GM12878 (cell line): ENCODE results near the gene EFNB2.

ENCODE experiments used
- ETV6 ChIP-seq, 2 experiments: fragments of 450-650 bp in 1 of 2; IDR thresholded peaks in 1 of 2; conservative IDR thresholded peaks in 1 of 2; 2 replicates each; pipeline ENCODE4 v1.6.1; 2014; ENCODE audit warnings: antibody characterized with exemption in 1 of 2, borderline replicate concordance in 1 of 2, low read depth in 1 of 2, mild to moderate bottlenecking in 1 of 2, moderate library complexity in 1 of 2
- FOXM1 ChIP-seq: IDR thresholded peaks from 2 replicates; pipeline ENCODE4 v1.6.1; 2012; ENCODE audit warnings: low read depth, mild to moderate bottlenecking, inconsistent platforms, low read length, moderate library complexity
- NFYA ChIP-seq: IDR thresholded peaks from 2 replicates; pipeline ENCODE4 v1.6.1; 2011; ENCODE audit warnings: low read depth, mild to moderate bottlenecking, low read length, improper control_type of control experiment, borderline replicate concordance
- RAD21 ChIP-seq: IDR thresholded peaks from 2 replicates; pipeline ENCODE4 v1.6.1; 2011; ENCODE audit warnings: mild to moderate bottlenecking, low read depth, low read length, moderate library complexity; ENCODE audit not compliant: insufficient read depth
- SUZ12 ChIP-seq: fragments of 200-600 bp; sonication (generic); IDR thresholded peaks from one replicate; pipeline ENCODE4 v1.6.1; 2018; ENCODE audit warnings: antibody characterized with exemption, mild to moderate bottlenecking; ENCODE audit not compliant: unreplicated experiment
- ZNF217 ChIP-seq: fragments of 450-650 bp; IDR thresholded peaks from 2 replicates; pipeline ENCODE4 v1.6.1; 2017; ENCODE audit warnings: antibody characterized with exemption, mild to moderate bottlenecking
- TF ChIP-seq, protein P1 (sequence below), 3 experiments: IDR thresholded peaks in 2 of 3; conservative IDR thresholded peaks in 1 of 3; 2 replicates each; pipeline ENCODE4 v1.5.1; 2011; ENCODE audit warnings: low read depth in 3 of 3, low read length in 3 of 3, mild to moderate bottlenecking in 3 of 3, control low read depth in 2 of 3, moderate library complexity in 2 of 3, inconsistent platforms in 1 of 3, mixed read lengths in 1 of 3; ENCODE audit not compliant: control insufficient read depth in 2 of 3, insufficient read depth in 1 of 3; ENCODE audit errors: extremely low read depth in 1 of 3

DNA sequence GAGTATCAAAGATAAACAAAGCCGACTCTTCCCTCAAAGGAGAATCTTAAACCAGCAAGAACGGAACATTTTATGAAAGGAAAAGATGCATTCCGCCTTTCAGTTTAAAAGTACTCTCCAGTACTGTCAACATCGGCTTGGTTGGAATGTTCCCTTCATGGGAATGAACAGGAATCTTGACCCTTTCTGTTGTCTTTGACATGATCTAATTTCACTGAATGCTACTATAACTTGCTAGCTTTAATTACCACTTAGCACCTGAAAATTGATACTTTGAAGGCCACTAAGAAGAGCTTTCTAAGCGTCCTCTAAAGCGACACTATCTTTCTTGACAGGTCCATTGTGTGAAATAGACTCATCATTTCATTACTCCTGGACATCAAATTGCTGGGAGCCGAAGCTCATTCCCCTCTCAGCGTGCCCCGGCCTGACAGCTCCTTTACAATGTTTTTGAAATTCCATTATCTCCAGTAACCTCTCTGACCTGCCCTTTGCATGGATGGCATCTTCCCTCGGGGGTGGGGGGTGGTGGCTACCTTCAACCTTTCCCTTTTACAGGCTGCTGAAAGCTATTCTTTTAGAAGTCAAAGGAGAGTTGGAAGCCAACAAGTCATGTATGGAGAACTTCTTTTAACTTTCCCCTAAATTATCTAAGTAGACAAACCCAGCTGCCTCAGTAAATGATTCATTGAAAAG lies 67.9 kb downstream of the EFNB2 start:
- TF ChIP-seq RAD21 (no peak), NFYA (no peak), SUZ12 (no peak), FOXM1 (no peak), ZNF217 (no peak), ETV6 (conservative IDR thresholded peaks at IDR 0.05 in 1 of 2, IDR thresholded peaks at IDR 0.05 in 1 of 2; ENCODE audit: borderline replicate concordance in 1 of 2, low read depth in 1 of 2) (no peak)
- TF ChIP-seq, protein P1, sequence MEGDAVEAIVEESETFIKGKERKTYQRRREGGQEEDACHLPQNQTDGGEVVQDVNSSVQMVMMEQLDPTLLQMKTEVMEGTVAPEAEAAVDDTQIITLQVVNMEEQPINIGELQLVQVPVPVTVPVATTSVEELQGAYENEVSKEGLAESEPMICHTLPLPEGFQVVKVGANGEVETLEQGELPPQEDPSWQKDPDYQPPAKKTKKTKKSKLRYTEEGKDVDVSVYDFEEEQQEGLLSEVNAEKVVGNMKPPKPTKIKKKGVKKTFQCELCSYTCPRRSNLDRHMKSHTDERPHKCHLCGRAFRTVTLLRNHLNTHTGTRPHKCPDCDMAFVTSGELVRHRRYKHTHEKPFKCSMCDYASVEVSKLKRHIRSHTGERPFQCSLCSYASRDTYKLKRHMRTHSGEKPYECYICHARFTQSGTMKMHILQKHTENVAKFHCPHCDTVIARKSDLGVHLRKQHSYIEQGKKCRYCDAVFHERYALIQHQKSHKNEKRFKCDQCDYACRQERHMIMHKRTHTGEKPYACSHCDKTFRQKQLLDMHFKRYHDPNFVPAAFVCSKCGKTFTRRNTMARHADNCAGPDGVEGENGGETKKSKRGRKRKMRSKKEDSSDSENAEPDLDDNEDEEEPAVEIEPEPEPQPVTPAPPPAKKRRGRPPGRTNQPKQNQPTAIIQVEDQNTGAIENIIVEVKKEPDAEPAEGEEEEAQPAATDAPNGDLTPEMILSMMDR (IDR thresholded peaks at IDR 0.05 in 2 of 3, conservative IDR thresholded peaks at IDR 0.05 in 1 of 3; ENCODE audit: control insufficient read depth in 2 of 3, extremely low read depth in 1 of 3, insufficient read depth in 1 of 3, low read depth in 3 of 3, low read length in 3 of 3), result no peak
